ENCODE results near the gene PNPT1. TPM values are rescaled to one million over a fixed set of nuclear protein-coding genes. Genes with fewer than 3 reads are reported as not detected.

Gene PNPT1
- 22.5 and 23.4 TPM in 2 replicates for polyA plus RNA-seq
- polyA minus RNA-seq = 21.2 and 27.5 TPM in 2 replicates

DNA sequence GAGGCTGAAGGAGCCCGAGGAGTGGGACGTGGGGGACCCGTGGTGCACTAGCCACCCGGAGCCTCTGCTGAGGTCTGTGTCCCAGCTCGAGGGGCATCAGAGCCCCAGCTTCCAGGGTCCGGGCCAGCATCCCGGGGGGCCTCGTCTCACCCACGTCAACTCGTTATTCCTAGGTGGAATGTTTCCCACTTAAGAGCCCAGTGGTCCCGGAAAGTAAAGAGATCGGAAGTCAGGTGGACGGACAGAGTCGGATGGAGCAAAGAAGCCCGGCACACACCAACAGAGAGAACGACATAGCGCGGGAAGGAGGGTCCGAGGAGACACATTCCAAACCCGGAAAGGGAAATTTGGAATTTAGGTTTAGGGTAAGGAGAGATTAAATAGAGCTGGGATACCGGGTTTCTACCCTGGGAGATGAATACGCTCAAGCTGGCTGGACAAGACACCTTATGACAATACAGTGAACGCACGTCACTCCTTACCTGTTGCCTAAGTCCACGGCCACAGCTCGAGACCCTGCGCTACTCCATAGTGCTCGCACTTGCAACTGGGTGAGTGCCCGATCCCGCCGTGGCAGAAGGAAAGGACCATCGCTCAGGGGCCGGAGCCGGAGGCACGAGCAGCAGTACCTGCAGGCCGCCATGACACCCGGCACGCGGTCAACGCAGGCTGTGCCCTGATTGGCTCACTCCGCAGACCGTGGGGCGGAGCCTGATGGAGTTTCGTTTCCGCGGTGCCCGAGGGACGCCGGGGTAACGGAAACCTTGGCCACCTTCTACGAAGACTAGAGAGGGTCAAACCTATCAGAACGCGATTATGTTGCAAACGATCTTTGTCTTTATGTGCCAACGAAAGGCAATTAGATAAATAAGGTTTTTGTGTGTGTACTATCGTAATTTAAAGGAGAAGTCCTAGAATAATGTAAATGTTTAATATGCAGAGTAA is at the start of gene PNPT1:
Gene PNPT1, minus strand, starts transcription at position 664 of the 945 bp plus-strand sequence. Its CDS starts 21 bp downstream, at position 643.
- H2AFZ ChIP-seq (ENCODE audit: low read depth, low read length) = peak within 1 kb of the TSS; percentile 83
- peak; percentile 88 for TF ChIP-seq POLR2AphosphoS5 (IDR thresholded peaks at IDR 0.05)
- peak; percentile 41 for TF ChIP-seq SMC3 (conservative IDR thresholded peaks at IDR 0.05; ENCODE audit: poor library complexity)
- TF ChIP-seq, protein P1, sequence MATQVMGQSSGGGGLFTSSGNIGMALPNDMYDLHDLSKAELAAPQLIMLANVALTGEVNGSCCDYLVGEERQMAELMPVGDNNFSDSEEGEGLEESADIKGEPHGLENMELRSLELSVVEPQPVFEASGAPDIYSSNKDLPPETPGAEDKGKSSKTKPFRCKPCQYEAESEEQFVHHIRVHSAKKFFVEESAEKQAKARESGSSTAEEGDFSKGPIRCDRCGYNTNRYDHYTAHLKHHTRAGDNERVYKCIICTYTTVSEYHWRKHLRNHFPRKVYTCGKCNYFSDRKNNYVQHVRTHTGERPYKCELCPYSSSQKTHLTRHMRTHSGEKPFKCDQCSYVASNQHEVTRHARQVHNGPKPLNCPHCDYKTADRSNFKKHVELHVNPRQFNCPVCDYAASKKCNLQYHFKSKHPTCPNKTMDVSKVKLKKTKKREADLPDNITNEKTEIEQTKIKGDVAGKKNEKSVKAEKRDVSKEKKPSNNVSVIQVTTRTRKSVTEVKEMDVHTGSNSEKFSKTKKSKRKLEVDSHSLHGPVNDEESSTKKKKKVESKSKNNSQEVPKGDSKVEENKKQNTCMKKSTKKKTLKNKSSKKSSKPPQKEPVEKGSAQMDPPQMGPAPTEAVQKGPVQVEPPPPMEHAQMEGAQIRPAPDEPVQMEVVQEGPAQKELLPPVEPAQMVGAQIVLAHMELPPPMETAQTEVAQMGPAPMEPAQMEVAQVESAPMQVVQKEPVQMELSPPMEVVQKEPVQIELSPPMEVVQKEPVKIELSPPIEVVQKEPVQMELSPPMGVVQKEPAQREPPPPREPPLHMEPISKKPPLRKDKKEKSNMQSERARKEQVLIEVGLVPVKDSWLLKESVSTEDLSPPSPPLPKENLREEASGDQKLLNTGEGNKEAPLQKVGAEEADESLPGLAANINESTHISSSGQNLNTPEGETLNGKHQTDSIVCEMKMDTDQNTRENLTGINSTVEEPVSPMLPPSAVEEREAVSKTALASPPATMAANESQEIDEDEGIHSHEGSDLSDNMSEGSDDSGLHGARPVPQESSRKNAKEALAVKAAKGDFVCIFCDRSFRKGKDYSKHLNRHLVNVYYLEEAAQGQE (IDR thresholded peaks at IDR 0.05; ENCODE audit: borderline replicate concordance) = no peak
- peak; percentile 25 for TF ChIP-seq EP300 (conservative IDR thresholded peaks at IDR 0.05; ENCODE audit: poor library complexity, severe bottlenecking)
- peak; percentile 10 for TF ChIP-seq RAD21 (conservative IDR thresholded peaks at IDR 0.05)
- TF ChIP-seq, protein P2, sequence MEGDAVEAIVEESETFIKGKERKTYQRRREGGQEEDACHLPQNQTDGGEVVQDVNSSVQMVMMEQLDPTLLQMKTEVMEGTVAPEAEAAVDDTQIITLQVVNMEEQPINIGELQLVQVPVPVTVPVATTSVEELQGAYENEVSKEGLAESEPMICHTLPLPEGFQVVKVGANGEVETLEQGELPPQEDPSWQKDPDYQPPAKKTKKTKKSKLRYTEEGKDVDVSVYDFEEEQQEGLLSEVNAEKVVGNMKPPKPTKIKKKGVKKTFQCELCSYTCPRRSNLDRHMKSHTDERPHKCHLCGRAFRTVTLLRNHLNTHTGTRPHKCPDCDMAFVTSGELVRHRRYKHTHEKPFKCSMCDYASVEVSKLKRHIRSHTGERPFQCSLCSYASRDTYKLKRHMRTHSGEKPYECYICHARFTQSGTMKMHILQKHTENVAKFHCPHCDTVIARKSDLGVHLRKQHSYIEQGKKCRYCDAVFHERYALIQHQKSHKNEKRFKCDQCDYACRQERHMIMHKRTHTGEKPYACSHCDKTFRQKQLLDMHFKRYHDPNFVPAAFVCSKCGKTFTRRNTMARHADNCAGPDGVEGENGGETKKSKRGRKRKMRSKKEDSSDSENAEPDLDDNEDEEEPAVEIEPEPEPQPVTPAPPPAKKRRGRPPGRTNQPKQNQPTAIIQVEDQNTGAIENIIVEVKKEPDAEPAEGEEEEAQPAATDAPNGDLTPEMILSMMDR (IDR thresholded peaks at IDR 0.05; ENCODE audit: poor library complexity, severe bottlenecking) = no peak
- TF ChIP-seq EZH2 (IDR thresholded peaks at IDR 0.05; ENCODE audit: borderline replicate concordance, insufficient read depth, low read length, poor library complexity, severe bottlenecking) = no peak
- no peak for TF ChIP-seq TAF1 (IDR thresholded peaks at IDR 0.05; ENCODE audit: low read depth)
- TF ChIP-seq MXI1 (conservative IDR thresholded peaks at IDR 0.05; ENCODE audit: poor library complexity, severe bottlenecking) = peak; percentile 99
- no peaks in the 10 kb centered on the region for H3K27me3 ChIP-seq (ENCODE audit: insufficient read depth, low read depth, low read length)
- H3K4me3 ChIP-seq (ENCODE audit: low read length) = peak within 1 kb of the TSS; percentile 90
- H3K9ac ChIP-seq (ENCODE audit: low read length) = peak within 1 kb of the TSS; percentile 67
- peaks cover 3% of the 10 kb centered on the region for H3K36me3 ChIP-seq (ENCODE audit: insufficient read depth, low read length)
- no peaks in the 10 kb centered on the region for H3K9me2 ChIP-seq (ENCODE audit: insufficient read depth, low read length)
- no peaks in the 10 kb centered on the region for H4K20me1 ChIP-seq (ENCODE audit: insufficient read depth)
- H3K27ac ChIP-seq (ENCODE audit: low read length) = peak within 1 kb of the TSS; percentile 22
- H3K79me2 ChIP-seq (replicated peaks; ENCODE audit: insufficient read depth, low read length) = peaks cover 16% of the 10 kb centered on the region
- H3F3A ChIP-seq (ENCODE audit: insufficient read depth, low read length, poor library complexity, severe bottlenecking) = no peaks in the 10 kb centered on the region
- no peaks in the 10 kb centered on the region for H3K9me3 ChIP-seq (ENCODE audit: low read length)
- H3K4me2 ChIP-seq (ENCODE audit: low read length) = peak within 1 kb of the TSS; percentile 48

DNA sequence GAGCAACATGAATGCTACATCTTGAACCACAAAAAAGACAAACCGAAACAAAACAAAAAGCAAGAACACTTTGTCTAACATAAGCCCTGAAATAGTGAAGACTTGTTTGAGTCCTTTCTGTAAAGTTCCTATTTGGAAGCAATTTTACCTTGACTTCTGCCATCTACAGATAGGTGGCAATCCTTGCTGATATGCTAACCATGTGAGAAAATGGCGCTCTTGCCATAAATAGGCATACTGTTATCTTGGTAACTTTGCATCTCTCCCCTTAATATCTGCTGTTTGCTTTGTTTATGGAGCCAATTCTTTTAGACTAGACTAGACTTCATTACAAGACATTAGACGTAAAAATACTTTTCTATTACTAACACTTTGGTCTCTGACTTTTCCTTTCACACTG is 49.4 kb upstream of the PNPT1 start:
- TF ChIP-seq TAF1 (IDR thresholded peaks at IDR 0.05; ENCODE audit: low read depth) (no peak), POLR2AphosphoS5 (IDR thresholded peaks at IDR 0.05) (no peak), SMC3 (conservative IDR thresholded peaks at IDR 0.05; ENCODE audit: poor library complexity) (no peak), EP300 (conservative IDR thresholded peaks at IDR 0.05; ENCODE audit: poor library complexity, severe bottlenecking) (no peak), RAD21 (conservative IDR thresholded peaks at IDR 0.05) (no peak), MXI1 (conservative IDR thresholded peaks at IDR 0.05; ENCODE audit: poor library complexity, severe bottlenecking) (no peak)
- TF ChIP-seq, protein P2 (IDR thresholded peaks at IDR 0.05; ENCODE audit: poor library complexity, severe bottlenecking) = no peak
- TF ChIP-seq, protein P1 (IDR thresholded peaks at IDR 0.05; ENCODE audit: borderline replicate concordance) = no peak
- Histone ChIP-seq H3K9me3 (ENCODE audit: low read length) (no peaks in the 10 kb centered on the region), H3K9ac (ENCODE audit: low read length) (no peak overlapping the region), H2AFZ (ENCODE audit: low read depth, low read length) (no peak overlapping the region), H3K4me3 (ENCODE audit: low read length) (no peak overlapping the region), H3K27me3 (ENCODE audit: insufficient read depth, low read depth, low read length) (no peaks in the 10 kb centered on the region), H3K9me2 (ENCODE audit: insufficient read depth, low read length) (no peaks in the 10 kb centered on the region), H3F3A (ENCODE audit: insufficient read depth, low read length, poor library complexity, severe bottlenecking) (no peaks in the 10 kb centered on the region), H3K4me2 (ENCODE audit: low read length) (no peak overlapping the region), H4K20me1 (ENCODE audit: insufficient read depth) (no peaks in the 10 kb centered on the region), H3K27ac (ENCODE audit: low read length) (no peak overlapping the region), H3K36me3 (ENCODE audit: insufficient read depth, low read length) (no peaks in the 10 kb centered on the region), H3K79me2 (replicated peaks; ENCODE audit: insufficient read depth, low read length) (no peaks in the 10 kb centered on the region)
